K562 (cell line): Measurements from ENCODE around the gene MYL4.

ENCODE experiments used
- CHCHD3 ChIP-seq: fragments of 250-450 bp; sonication (Bioruptor Pico); IDR thresholded peaks from 2 replicates; pipeline ENCODE4 v2.1.2; 2022; ENCODE audit warnings: mild to moderate bottlenecking
- CHD4 ChIP-seq: fragments of 200-600 bp; sonication (generic); IDR thresholded peaks from 3 replicates; pipeline ENCODE4 v1.6.1; 2012; ENCODE audit warnings: low read depth, mild to moderate bottlenecking, mixed read lengths, low read length, inconsistent platforms; ENCODE audit not compliant: insufficient read depth, insufficient replicate concordance, poor library complexity, severe bottlenecking
- CTCF ChIP-seq, 3 experiments: IDR thresholded peaks in 2 of 3; conservative IDR thresholded peaks in 1 of 3; 2 replicates each; pipeline ENCODE4 v1.5.1; 2011 to 2012; ENCODE audit warnings: low read length in 3 of 3, mild to moderate bottlenecking in 3 of 3, control low read depth in 2 of 3, improper control_type of control experiment in 1 of 3, inconsistent platforms in 1 of 3, low read depth in 1 of 3, mixed read lengths in 1 of 3, moderate library complexity in 1 of 3; ENCODE audit not compliant: insufficient read depth in 2 of 3
- DIDO1 ChIP-seq: fragments of 450-650 bp; IDR thresholded peaks from 2 replicates; pipeline ENCODE4 v1.6.1; 2016; ENCODE audit warnings: low read depth, missing biosample characterization, missing genetic modification characterization
- GMEB1 ChIP-seq: fragments of 250-450 bp; sonication (Bioruptor Pico); IDR thresholded peaks from 2 replicates; pipeline ENCODE4 v1.4.0; 2020; ENCODE audit warnings: mild to moderate bottlenecking
- REST ChIP-seq, 2 experiments: fragments of 450-650 bp; formaldehyde crosslinking in 1 of 2; IDR thresholded peaks; 2 replicates each; pipeline versions ENCODE4 v1.4.0 to v1.6.1; 2014 to 2020; ENCODE audit warnings: mild to moderate bottlenecking in 2 of 2, borderline replicate concordance in 1 of 2, low read depth in 1 of 2
- SNRNP70 ChIP-seq: fragments of 200-400 bp; formaldehyde crosslinking; optimal IDR thresholded peaks from 2 replicates; pipeline ENCODE3; 2017; ENCODE audit warnings: low read depth, low read length
- SPI1 ChIP-seq: IDR thresholded peaks from 2 replicates; pipeline ENCODE4 v1.6.1; 2011; ENCODE audit warnings: low read depth, low read length, control low read depth, borderline replicate concordance
- U2AF1 ChIP-seq: fragments of 200-400 bp; formaldehyde crosslinking; optimal IDR thresholded peaks from 2 replicates; pipeline ENCODE3; 2017; ENCODE audit warnings: mild to moderate bottlenecking, low read depth, low read length, moderate library complexity
- USF2 ChIP-seq: sonication (generic); formaldehyde crosslinking; IDR thresholded peaks from 2 replicates; pipeline ENCODE4 v1.5.0; 2020; ENCODE audit warnings: missing genetic modification reagents
- ZBTB26 ChIP-seq: fragments of 450-650 bp; formaldehyde crosslinking; IDR thresholded peaks from 2 replicates; pipeline ENCODE4 v1.4.0; 2022; ENCODE audit warnings: missing genetic modification characterization
- ZBTB7A ChIP-seq: IDR thresholded peaks from 2 replicates; pipeline ENCODE4 v1.6.1; 2011; ENCODE audit warnings: low read depth, mild to moderate bottlenecking, low read length, moderate library complexity, borderline replicate concordance; ENCODE audit not compliant: control insufficient read depth
- ZNF449 ChIP-seq: fragments of 250-450 bp; sonication (Bioruptor Pico); IDR thresholded peaks from 2 replicates; pipeline ENCODE4 v1.8.0; 2022; ENCODE audit warnings: moderate library complexity, mild to moderate bottlenecking, inconsistent platforms
- ZNF740 ChIP-seq, 3 experiments: fragments of 200-800 bp in 1 of 3; sonication (Bioruptor generic) in 1 of 3; sonication (generic) in 1 of 3; formaldehyde crosslinking in 1 of 3; IDR thresholded peaks; 2 replicates each; pipeline versions ENCODE4 v1.6.1 to v1.8.0; 2016 to 2022; ENCODE audit warnings: mild to moderate bottlenecking in 2 of 3, missing compliant biosample characterization in 2 of 3, missing genetic modification characterization in 2 of 3, missing genetic modification reagents in 1 of 3

GRCh38 chr17:47212458-47212857 is 3.3 kb downstream of the MYL4 start:
- TF ChIP-seq SPI1 (no peak), REST (IDR thresholded peaks at IDR 0.05; ENCODE audit: borderline replicate concordance) (no peak), REST (CRISPR knock-in tag; IDR thresholded peaks at IDR 0.05; ENCODE audit: low read depth) (no peak), ZNF740 (CRISPR knock-in tag; IDR thresholded peaks at IDR 0.05) (no peak), ZNF740 (tag; IDR thresholded peaks at IDR 0.05) (no peak), U2AF1 (no peak), GMEB1 (CRISPR knock-in tag) (no peak), ZBTB7A (no peak), DIDO1 (tag) (no peak), CHCHD3 (CRISPR knock-in tag) (no peak), ZBTB26 (CRISPR knock-in tag) (no peak), USF2 (CRISPR knock-in tag) (no peak), CTCF (IDR thresholded peaks at IDR 0.05 in 2 of 3, conservative IDR thresholded peaks at IDR 0.05 in 1 of 3; ENCODE audit: insufficient read depth in 2 of 3, low read depth in 1 of 3, low read length in 3 of 3) (no peak), SNRNP70 (no peak), ZNF449 (CRISPR knock-in tag) (no peak), CHD4 (no peak)
